Adrenal gland (tissue), 12 donors: ENCODE results near the gene EFHC1. TPM values are rescaled to one million over a fixed set of nuclear protein-coding genes. Genes with fewer than 3 reads are reported as not detected.
"Not testable (repeated sequence)": the region's sequence is repeated elsewhere in the genome, so short reads cannot be mapped to it uniquely, and the experiment has no call there.

Experiments used
- DNase-seq, 7 donors: peaks; one replicate each; pipeline ENCODE4 v3.0.0-alpha.2; 2019 to 2020
- H3K27ac ChIP-seq, 5 donors: fragments of 200-600 bp; sonication (generic) in 4 of 5; 1 replicate in 3 of 5; 2 replicates in 2 of 5; pipeline versions ENCODE4 v1.5.1 to v1.8.0; 2016 to 2020; ENCODE audit warnings: mild to moderate bottlenecking in 1 of 5
- H3K27me3 ChIP-seq: fragments of 200-600 bp; 2 replicates; pipeline ENCODE4 v1.8.0; 2021
- H3K36me3 ChIP-seq, 2 donors: fragments of 200-600 bp; replicated peaks in 1 of 2; 1 replicate in 1 of 2; 2 replicates in 1 of 2; pipeline versions ENCODE4 v1.5.1 to v1.8.0; 2018 to 2022
- H3K4me1 ChIP-seq, 2 donors: fragments of 200-600 bp; replicated peaks in 1 of 2; 1 replicate in 1 of 2; 2 replicates in 1 of 2; pipeline versions ENCODE4 v1.5.1 to v1.8.0; 2018 to 2021
- H3K4me3 ChIP-seq, 4 donors: fragments of 200-600 bp; sonication (generic) in 3 of 4; one replicate each; pipeline ENCODE4 v1.5.1; 2016 to 2018
- H3K9me3 ChIP-seq, 3 donors: fragments of 200-600 bp; sonication (generic) in 1 of 3; replicated peaks in 1 of 3; 1 replicate in 2 of 3; 2 replicates in 1 of 3; pipeline versions ENCODE4 v1.5.1 to v1.8.0; 2016 to 2021
- CTCF ChIP-seq, 6 experiments: fragments of 450-650 bp in 4 of 6; fragments of 200-600 bp in 2 of 6; sonication (generic) in 1 of 6; IDR thresholded peaks; 1 replicate in 5 of 6; 2 replicates in 1 of 6; pipeline versions ENCODE4 v1.5.1 to v1.8.0; 2016 to 2021; ENCODE audit warnings: antibody characterized with exemption in 6 of 6, mild to moderate bottlenecking in 2 of 6, moderate library complexity in 1 of 6
- POLR2A ChIP-seq, 2 donors: fragments of 450-650 bp; IDR thresholded peaks; one replicate each; pipeline ENCODE4 v1.6.1; 2017; ENCODE audit warnings: antibody characterized with exemption in 2 of 2, mild to moderate bottlenecking in 2 of 2, moderate library complexity in 1 of 2
- WGBS, 4 donors: extraction: QIAGEN DNeasy Blood & Tissue Kit in 2 of 4; methylation state at CpG; one replicate each; pipeline versions ENCODE4 v1.1.5 to v1.1.7; 2013 to 2017; 5-methylcytosine and 5-hydroxymethylcytosine counted together
- intact Hi-C, 2 donors: fragments of 100-400 bp; cut with DNase I; formaldehyde crosslinking; loops; one replicate each; pipeline versions ENCODE4 v1.14.1 to v1.15.0; 2022 to 2023
- polyA plus RNA-seq, 3 donors: library from polyadenylated mRNA; stranded (reverse); fragments of 200-250 nt in 2 of 3; fragments of 350-450 nt in 1 of 3; fragmentation: Illumina TruSeq in 1 of 3; extraction: RNeasy Lipid Tissue Mini Kit (QIAGEN cat#74804) in 1 of 3; gene quantifications; one replicate each; pipeline ENCODE4 v1.2.3, GENCODE V29; 2013 to 2014
- total RNA-seq, 9 donors: library from RNA; depleted of rRNA in 4 of 9; stranded (reverse); fragments of >200 nt in 4 of 9; fragments of 120-200 nt in 1 of 9; fragmentation: NEBNext Ultra II Directional in 1 of 9; extraction: Animal tissue kit (Norgen Biotek cat#: 25700) in 1 of 9; gene quantifications; one replicate each; pipeline versions ENCODE4 v1.1.0 to v1.2.4, GENCODE V29; 2013 to 2023
- donor health status: healthy with polysubstance abuse.
- donor health status: Bipolar disorder and iron deficiency.
- donor health status: DM: yes; HTN: yes; CAD: no.
- donor health status: DM: no; HTN: no; CAD: no.
- donor health status: DM: no; HTN: no; CAD: no.
- donor health status: DM: yes; HTN: yes; CAD: no.

The EFHC1 gene
- total and polyA plus RNA-seq, 12 donors, result 4.0 to 47.9 (median 16.8) TPM

GRCh38 chr6:52435345-52435744 lies 15.2 kb downstream of the EFHC1 start:
- Histone ChIP-seq H3K4me1 (no peaks in the 10 kb centered on the region), H3K36me3 (no peaks in the 10 kb centered on the region), H3K9me3 (no peaks in the 10 kb centered on the region), H3K27me3 (no peaks in the 10 kb centered on the region), H3K4me3 (no peak overlapping the region), H3K27ac (no peak overlapping the region)
- no peak for TF ChIP-seq POLR2A (IDR thresholded peaks at IDR 0.05)
- no peak for TF ChIP-seq CTCF (IDR thresholded peaks at IDR 0.05)
- 76 to 90% (median 83%) methylated on average over 1 of the region's 1 CpG for WGBS, 4 donors
- DNase-seq, result no peak
- intact Hi-C loops, result no loop called here

- Histone ChIP-seq H3K27me3 (no peaks in the 10 kb centered on the region), H3K9me3 (no peaks in the 10 kb centered on the region), H3K27ac (no peak overlapping the region), H3K4me3 (no peak overlapping the region), H3K4me1 (no peaks in the 10 kb centered on the region), H3K36me3 (no peaks in the 10 kb centered on the region)
- TF ChIP-seq POLR2A (IDR thresholded peaks at IDR 0.05) (no peak), CTCF (IDR thresholded peaks at IDR 0.05) (no peak)
- WGBS, 4 donors, result 88 to 90% (median 89%) methylated on average over 2 of the region's 2 CpGs
- intact Hi-C loops, result no loop called here
- DNase-seq, result no peak
Measured at GRCh38 chr6:52438926-52439325, 18.8 kb downstream of the EFHC1 start.

- intact Hi-C loops, result no loop called here
- Histone ChIP-seq H3K27ac (no peak overlapping the region), H3K4me1 (no peaks in the 10 kb centered on the region), H3K9me3 (no peaks in the 10 kb centered on the region), H3K27me3 (no peaks in the 10 kb centered on the region), H3K36me3 (no peaks in the 10 kb centered on the region), H3K4me3 (no peak overlapping the region)
- no peak for DNase-seq
- 50 to 94% (median 82%) methylated on average over 2 of the region's 2 CpGs for WGBS, 4 donors
- TF ChIP-seq POLR2A (IDR thresholded peaks at IDR 0.05), result no peak
- TF ChIP-seq CTCF (IDR thresholded peaks at IDR 0.05), result no peak
Measured at GRCh38 chr6:52454556-52454955, 34.4 kb downstream of the EFHC1 start.

GRCh38 chr6:52457096-52457495 lies 37.0 kb downstream of the EFHC1 start:
- no peak for TF ChIP-seq CTCF (IDR thresholded peaks at IDR 0.05)
- no peak for TF ChIP-seq POLR2A (IDR thresholded peaks at IDR 0.05)
- no peaks in the 10 kb centered on the region for H3K4me1 ChIP-seq
- H3K27me3 ChIP-seq, result no peaks in the 10 kb centered on the region
- WGBS, 4 donors, result 85 to 93% (median 90%) methylated on average over 2 of the region's 2 CpGs
- no peak for DNase-seq
- no peaks in the 10 kb centered on the region for H3K36me3 ChIP-seq
- intact Hi-C loops, result no loop called here
- H3K27ac ChIP-seq, result no peak overlapping the region
- no peak overlapping the region for H3K4me3 ChIP-seq
- H3K9me3 ChIP-seq, result no peaks in the 10 kb centered on the region

GRCh38 chr6:52461194-52461593 lies 41.1 kb downstream of the EFHC1 start:
- H3K4me3 ChIP-seq, intact Hi-C loops, H3K27me3 ChIP-seq, H3K27ac ChIP-seq, H3K9me3 ChIP-seq, DNase-seq, H3K36me3 ChIP-seq, H3K4me1 ChIP-seq: not testable (repeated sequence)
- 83 to 100% (median 84%) methylated on average over 2 of the region's 2 CpGs for WGBS, 4 donors
